Measurements from ENCODE around the gene RTP3. TPM values are rescaled to one million over a fixed set of nuclear protein-coding genes. Genes with fewer than 3 reads are reported as not detected.

Gene RTP3
- total and polyA plus RNA-seq, 4 donors: 1.0 to 61.7 (median 26.6) TPM

GRCh38 chr3:46478341-46478740 lies 19.4 kb upstream of the RTP3 start:
- H3K27ac ChIP-seq (ENCODE audit: low read depth in 1 of 2, low read length in 2 of 2): no peak overlapping the region
- WGBS: 81% methylated on average over 5 of the region's 5 CpGs
- DNase-seq (ENCODE audit: low spot score): no peak

GRCh38 chr3:46479021-46479420 lies 18.8 kb upstream of the RTP3 start:
- Histone ChIP-seq H3K27me3 (ENCODE audit: control insufficient read depth in 4 of 4, insufficient read depth in 4 of 4, low read length in 3 of 4) (no peaks in the 10 kb centered on the region), H3K9me3 (ENCODE audit: control insufficient read depth in 4 of 4, low read length in 3 of 4) (no peaks in the 10 kb centered on the region), H3K36me3 (ENCODE audit: control insufficient read depth in 4 of 4, insufficient read depth in 3 of 4, low read depth in 1 of 4, low read length in 3 of 4) (no peaks in the 10 kb centered on the region), H3K4me1 (ENCODE audit: control insufficient read depth in 4 of 4, insufficient read depth in 4 of 4, low read length in 3 of 4) (no peaks in the 10 kb centered on the region), H3K9ac (ENCODE audit: low read depth in 1 of 2, low read length in 2 of 2) (no peak overlapping the region), H3K4me3 (ENCODE audit: low read depth in 1 of 3, low read length in 3 of 3) (no peak overlapping the region), H3K27ac (ENCODE audit: low read depth in 1 of 2, low read length in 2 of 2) (no peak overlapping the region)
- WGBS: 93% methylated on average over 5 of the region's 5 CpGs
- DNase-seq (ENCODE audit: low spot score): no peak
- no peak for TF ChIP-seq HNF4G (IDR thresholded peaks at IDR 0.05)
- no peak for TF ChIP-seq GABPA (IDR thresholded peaks at IDR 0.05 in 1 of 2, conservative IDR thresholded peaks at IDR 0.05 in 1 of 2)
- TF ChIP-seq JUND (IDR thresholded peaks at IDR 0.05): no peak
- no peak for TF ChIP-seq EGR1 (IDR thresholded peaks at IDR 0.05; ENCODE audit: low read depth in 2 of 2)
- TF ChIP-seq RAD21 (IDR thresholded peaks at IDR 0.05): no peak
- TF ChIP-seq FOXA1 (IDR thresholded peaks at IDR 0.05): no peak
- TF ChIP-seq NR2F2 (IDR thresholded peaks at IDR 0.05): no peak
- TF ChIP-seq FOXA2 (IDR thresholded peaks at IDR 0.05): no peak
- no peak for TF ChIP-seq ZBTB33 (IDR thresholded peaks at IDR 0.05)
- TF ChIP-seq REST (IDR thresholded peaks at IDR 0.05): no peak
- no peak for TF ChIP-seq MAX (IDR thresholded peaks at IDR 0.05)
- TF ChIP-seq ATF3 (IDR thresholded peaks at IDR 0.05): no peak
- TF ChIP-seq SP1 (IDR thresholded peaks at IDR 0.05): no peak
- no peak for TF ChIP-seq CTCF (IDR thresholded peaks at IDR 0.05; ENCODE audit: low read depth, low read length, missing input control)
- no peak for TF ChIP-seq TAF1 (conservative IDR thresholded peaks at IDR 0.05)
- TF ChIP-seq HNF4A (conservative IDR thresholded peaks at IDR 0.05): no peak
- TF ChIP-seq RXRA (IDR thresholded peaks at IDR 0.05): no peak
- TF ChIP-seq YY1 (IDR thresholded peaks at IDR 0.05): no peak

More at GRCh38 chr3:46478341-46478740, 19.4 kb upstream of the RTP3 start:
- no peaks in the 10 kb centered on the region for H3K4me1 ChIP-seq (ENCODE audit: control insufficient read depth in 4 of 4, insufficient read depth in 4 of 4, low read length in 3 of 4)
- TF ChIP-seq NR2F2 (IDR thresholded peaks at IDR 0.05) (no peak), RXRA (IDR thresholded peaks at IDR 0.05) (no peak), EGR1 (IDR thresholded peaks at IDR 0.05; ENCODE audit: low read depth in 2 of 2) (no peak), MAX (IDR thresholded peaks at IDR 0.05) (no peak), YY1 (IDR thresholded peaks at IDR 0.05) (no peak), SP1 (IDR thresholded peaks at IDR 0.05) (no peak), HNF4G (IDR thresholded peaks at IDR 0.05) (no peak)
- no peaks in the 10 kb centered on the region for H3K27me3 ChIP-seq (ENCODE audit: control insufficient read depth in 4 of 4, insufficient read depth in 4 of 4, low read length in 3 of 4)
- no peak overlapping the region for H3K4me3 ChIP-seq (ENCODE audit: low read depth in 1 of 3, low read length in 3 of 3)
- H3K9ac ChIP-seq (ENCODE audit: low read depth in 1 of 2, low read length in 2 of 2): no peak overlapping the region
- H3K9me3 ChIP-seq (ENCODE audit: control insufficient read depth in 4 of 4, low read length in 3 of 4): no peaks in the 10 kb centered on the region
- H3K36me3 ChIP-seq (ENCODE audit: control insufficient read depth in 4 of 4, insufficient read depth in 3 of 4, low read depth in 1 of 4, low read length in 3 of 4): no peaks in the 10 kb centered on the region

Data from liver (tissue), 9 donors.